Gastroesophageal sphincter (tissue), 3 donors: ENCODE results near the gene SNX25.

Source experiments
- CTCF ChIP-seq, 4 experiments: fragments of 200-600 bp in 2 of 4; fragments of 450-650 bp in 2 of 4; sonication (generic) in 1 of 4; IDR thresholded peaks; one replicate each; pipeline ENCODE4 v1.5.1; 2017 to 2019; ENCODE audit warnings: antibody characterized with exemption in 4 of 4, mild to moderate bottlenecking in 2 of 4, moderate library complexity in 2 of 4
- EP300 ChIP-seq: sonication (generic); formaldehyde crosslinking; IDR thresholded peaks from one replicate; pipeline ENCODE4 v1.6.1; 2017; ENCODE audit warnings: antibody characterized with exemption, mild to moderate bottlenecking
- POLR2A ChIP-seq, 2 donors: fragments of 450-650 bp; IDR thresholded peaks; one replicate each; pipeline ENCODE4 v1.6.1; 2017; ENCODE audit warnings: antibody characterized with exemption in 2 of 2, mild to moderate bottlenecking in 2 of 2, moderate library complexity in 1 of 2
- POLR2AphosphoS5 ChIP-seq: sonication (generic); formaldehyde crosslinking; IDR thresholded peaks from one replicate; pipeline ENCODE4 v1.6.1; 2017; ENCODE audit warnings: antibody characterized with exemption

- TF ChIP-seq CTCF (IDR thresholded peaks at IDR 0.05) (no peak), POLR2A (IDR thresholded peaks at IDR 0.05) (no peak), POLR2AphosphoS5 (no peak), EP300 (no peak)
These were observed 95.1 kb downstream of the SNX25 start for GRCh38 chr4:185304541-185304940.
